Measurements from ENCODE around the gene CEP41.

DNA sequence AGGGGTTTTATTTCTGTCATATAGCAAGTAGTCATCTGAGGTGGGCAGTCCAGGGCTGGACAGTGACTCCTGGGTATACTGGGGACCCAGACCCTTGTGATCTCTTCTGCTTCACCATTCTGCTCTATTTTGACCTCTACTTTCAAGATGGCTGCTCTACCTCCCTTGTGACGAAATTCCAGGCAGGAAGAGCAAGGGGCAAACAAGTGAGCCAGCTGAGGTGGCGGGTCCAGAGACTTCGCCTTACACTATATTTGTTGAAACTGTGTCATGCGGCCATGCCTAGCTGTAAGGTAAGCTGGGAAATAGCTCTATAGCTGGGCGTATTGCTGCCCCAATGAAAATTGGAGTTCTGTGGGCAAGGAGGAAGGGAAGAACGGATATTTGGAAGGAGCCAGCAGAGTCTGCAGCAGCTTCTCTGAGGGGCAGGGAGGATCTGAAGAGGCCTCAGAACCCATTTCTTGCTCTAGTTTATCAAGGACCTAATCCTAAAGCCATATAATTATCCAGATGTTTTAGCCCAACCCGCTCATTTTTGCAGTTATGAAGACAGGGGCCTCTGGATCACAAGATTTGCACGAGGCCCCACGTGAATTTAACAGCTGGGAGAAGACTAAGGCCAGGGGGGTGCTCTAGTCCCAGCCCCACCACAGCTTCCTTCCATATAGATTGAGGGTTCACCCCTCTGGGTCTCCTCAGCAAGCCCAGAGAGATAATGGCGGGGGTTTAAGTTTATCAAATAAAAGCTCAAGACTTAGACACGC is 68.2 kb downstream of the CEP41 start:
- no peak for TF ChIP-seq GABPA (IDR thresholded peaks at IDR 0.05; ENCODE audit: low read depth)
- no peak for TF ChIP-seq SMC3 (IDR thresholded peaks at IDR 0.05; ENCODE audit: borderline replicate concordance, low read length)
- TF ChIP-seq, protein P1, sequence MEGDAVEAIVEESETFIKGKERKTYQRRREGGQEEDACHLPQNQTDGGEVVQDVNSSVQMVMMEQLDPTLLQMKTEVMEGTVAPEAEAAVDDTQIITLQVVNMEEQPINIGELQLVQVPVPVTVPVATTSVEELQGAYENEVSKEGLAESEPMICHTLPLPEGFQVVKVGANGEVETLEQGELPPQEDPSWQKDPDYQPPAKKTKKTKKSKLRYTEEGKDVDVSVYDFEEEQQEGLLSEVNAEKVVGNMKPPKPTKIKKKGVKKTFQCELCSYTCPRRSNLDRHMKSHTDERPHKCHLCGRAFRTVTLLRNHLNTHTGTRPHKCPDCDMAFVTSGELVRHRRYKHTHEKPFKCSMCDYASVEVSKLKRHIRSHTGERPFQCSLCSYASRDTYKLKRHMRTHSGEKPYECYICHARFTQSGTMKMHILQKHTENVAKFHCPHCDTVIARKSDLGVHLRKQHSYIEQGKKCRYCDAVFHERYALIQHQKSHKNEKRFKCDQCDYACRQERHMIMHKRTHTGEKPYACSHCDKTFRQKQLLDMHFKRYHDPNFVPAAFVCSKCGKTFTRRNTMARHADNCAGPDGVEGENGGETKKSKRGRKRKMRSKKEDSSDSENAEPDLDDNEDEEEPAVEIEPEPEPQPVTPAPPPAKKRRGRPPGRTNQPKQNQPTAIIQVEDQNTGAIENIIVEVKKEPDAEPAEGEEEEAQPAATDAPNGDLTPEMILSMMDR (IDR thresholded peaks at IDR 0.05 in 2 of 3, conservative IDR thresholded peaks at IDR 0.05 in 1 of 3; ENCODE audit: control insufficient read depth in 2 of 3, extremely low read depth in 1 of 3, insufficient read depth in 1 of 3, low read depth in 3 of 3, low read length in 3 of 3): no peak
- no peak for TF ChIP-seq RFX5 (IDR thresholded peaks at IDR 0.05; ENCODE audit: low read depth, low read length)
- TF ChIP-seq NFYB (IDR thresholded peaks at IDR 0.05; ENCODE audit: insufficient read depth, low read depth, low read length): no peak
- no peak for TF ChIP-seq E2F4 (IDR thresholded peaks at IDR 0.05; ENCODE audit: low read depth, low read length)
- TF ChIP-seq POLR2A (IDR thresholded peaks at IDR 0.05; ENCODE audit: low read depth, low read length): no peak
- TF ChIP-seq EZH2 (IDR thresholded peaks at IDR 0.05; ENCODE audit: borderline replicate concordance, control insufficient read depth, low read depth, low read length): no peak
- no peak for TF ChIP-seq NRF1 (conservative IDR thresholded peaks at IDR 0.05; ENCODE audit: low read depth, low read length)
- TF ChIP-seq ESRRA (IDR thresholded peaks at IDR 0.05; ENCODE audit: low read length): no peak
- TF ChIP-seq, protein P2, sequence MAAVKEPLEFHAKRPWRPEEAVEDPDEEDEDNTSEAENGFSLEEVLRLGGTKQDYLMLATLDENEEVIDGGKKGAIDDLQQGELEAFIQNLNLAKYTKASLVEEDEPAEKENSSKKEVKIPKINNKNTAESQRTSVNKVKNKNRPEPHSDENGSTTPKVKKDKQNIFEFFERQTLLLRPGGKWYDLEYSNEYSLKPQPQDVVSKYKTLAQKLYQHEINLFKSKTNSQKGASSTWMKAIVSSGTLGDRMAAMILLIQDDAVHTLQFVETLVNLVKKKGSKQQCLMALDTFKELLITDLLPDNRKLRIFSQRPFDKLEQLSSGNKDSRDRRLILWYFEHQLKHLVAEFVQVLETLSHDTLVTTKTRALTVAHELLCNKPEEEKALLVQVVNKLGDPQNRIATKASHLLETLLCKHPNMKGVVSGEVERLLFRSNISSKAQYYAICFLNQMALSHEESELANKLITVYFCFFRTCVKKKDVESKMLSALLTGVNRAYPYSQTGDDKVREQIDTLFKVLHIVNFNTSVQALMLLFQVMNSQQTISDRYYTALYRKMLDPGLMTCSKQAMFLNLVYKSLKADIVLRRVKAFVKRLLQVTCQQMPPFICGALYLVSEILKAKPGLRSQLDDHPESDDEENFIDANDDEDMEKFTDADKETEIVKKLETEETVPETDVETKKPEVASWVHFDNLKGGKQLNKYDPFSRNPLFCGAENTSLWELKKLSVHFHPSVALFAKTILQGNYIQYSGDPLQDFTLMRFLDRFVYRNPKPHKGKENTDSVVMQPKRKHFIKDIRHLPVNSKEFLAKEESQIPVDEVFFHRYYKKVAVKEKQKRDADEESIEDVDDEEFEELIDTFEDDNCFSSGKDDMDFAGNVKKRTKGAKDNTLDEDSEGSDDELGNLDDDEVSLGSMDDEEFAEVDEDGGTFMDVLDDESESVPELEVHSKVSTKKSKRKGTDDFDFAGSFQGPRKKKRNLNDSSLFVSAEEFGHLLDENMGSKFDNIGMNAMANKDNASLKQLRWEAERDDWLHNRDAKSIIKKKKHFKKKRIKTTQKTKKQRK (IDR thresholded peaks at IDR 0.05; ENCODE audit: low read depth, low read length): no peak
- TF ChIP-seq, protein P3, sequence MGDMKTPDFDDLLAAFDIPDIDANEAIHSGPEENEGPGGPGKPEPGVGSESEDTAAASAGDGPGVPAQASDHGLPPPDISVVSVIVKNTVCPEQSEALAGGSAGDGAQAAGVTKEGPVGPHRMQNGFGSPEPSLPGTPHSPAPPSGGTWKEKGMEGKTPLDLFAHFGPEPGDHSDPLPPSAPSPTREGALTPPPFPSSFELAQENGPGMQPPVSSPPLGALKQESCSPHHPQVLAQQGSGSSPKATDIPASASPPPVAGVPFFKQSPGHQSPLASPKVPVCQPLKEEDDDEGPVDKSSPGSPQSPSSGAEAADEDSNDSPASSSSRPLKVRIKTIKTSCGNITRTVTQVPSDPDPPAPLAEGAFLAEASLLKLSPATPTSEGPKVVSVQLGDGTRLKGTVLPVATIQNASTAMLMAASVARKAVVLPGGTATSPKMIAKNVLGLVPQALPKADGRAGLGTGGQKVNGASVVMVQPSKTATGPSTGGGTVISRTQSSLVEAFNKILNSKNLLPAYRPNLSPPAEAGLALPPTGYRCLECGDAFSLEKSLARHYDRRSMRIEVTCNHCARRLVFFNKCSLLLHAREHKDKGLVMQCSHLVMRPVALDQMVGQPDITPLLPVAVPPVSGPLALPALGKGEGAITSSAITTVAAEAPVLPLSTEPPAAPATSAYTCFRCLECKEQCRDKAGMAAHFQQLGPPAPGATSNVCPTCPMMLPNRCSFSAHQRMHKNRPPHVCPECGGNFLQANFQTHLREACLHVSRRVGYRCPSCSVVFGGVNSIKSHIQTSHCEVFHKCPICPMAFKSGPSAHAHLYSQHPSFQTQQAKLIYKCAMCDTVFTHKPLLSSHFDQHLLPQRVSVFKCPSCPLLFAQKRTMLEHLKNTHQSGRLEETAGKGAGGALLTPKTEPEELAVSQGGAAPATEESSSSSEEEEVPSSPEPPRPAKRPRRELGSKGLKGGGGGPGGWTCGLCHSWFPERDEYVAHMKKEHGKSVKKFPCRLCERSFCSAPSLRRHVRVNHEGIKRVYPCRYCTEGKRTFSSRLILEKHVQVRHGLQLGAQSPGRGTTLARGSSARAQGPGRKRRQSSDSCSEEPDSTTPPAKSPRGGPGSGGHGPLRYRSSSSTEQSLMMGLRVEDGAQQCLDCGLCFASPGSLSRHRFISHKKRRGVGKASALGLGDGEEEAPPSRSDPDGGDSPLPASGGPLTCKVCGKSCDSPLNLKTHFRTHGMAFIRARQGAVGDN (IDR thresholded peaks at IDR 0.05): no peak

Measured in GM12878 (cell line).